Activated naive CD4-positive, alpha-beta T cell treated with anti-CD3 and anti-CD28 coated beads, Interleukin-2, amount 50 U/mL, for 16 hours (primary cell): Measurements from ENCODE around the gene TMEM232.
"Not testable (repeated sequence)": the region's sequence is repeated elsewhere in the genome, so short reads cannot be mapped to it uniquely, and the experiment has no call there.

Source experiments
- DNase-seq: peaks from one replicate; pipeline ENCODE4 v3.0.0-alpha.2; 2020

TMEM232 gene

DNA sequence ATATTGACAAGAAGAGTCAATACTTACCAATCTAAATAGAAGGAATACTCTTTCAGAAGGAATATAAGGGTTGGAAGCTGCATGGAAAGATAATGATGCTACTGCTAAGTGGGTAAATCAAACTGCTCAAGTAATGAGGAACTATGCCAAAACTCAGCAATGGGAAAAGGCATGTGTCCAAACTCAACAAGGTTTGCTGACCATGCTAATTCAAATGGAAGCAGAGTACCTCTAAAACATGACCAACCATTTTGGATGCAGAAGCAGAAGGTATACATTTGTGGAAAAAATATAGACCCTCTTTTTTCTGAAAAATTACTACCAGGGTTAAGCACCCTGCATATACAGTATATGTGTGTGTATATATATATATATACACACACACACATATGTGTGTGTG lies 21.1 kb downstream of the TMEM232 start:
- no peak for DNase-seq

DNA sequence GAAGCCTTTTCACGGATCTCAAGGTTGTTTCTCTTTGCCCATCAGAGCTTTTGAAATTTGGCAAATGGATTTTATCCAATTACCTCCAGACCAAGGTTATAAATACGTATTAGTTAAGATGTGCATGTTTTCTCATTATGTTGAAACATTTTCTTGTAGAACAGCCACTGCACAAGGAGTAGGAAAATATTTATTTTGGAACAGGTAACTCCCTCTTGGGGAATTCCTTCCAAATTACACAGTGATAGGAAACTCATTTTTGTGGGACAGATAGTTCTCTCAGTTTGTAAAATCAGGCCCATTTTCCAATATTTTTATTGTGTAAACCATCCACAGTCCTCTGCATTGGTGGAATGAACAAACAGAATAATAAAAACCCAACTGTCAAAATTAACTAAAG lies 23.0 kb downstream of the TMEM232 start:
- DNase-seq, result no peak

DNA sequence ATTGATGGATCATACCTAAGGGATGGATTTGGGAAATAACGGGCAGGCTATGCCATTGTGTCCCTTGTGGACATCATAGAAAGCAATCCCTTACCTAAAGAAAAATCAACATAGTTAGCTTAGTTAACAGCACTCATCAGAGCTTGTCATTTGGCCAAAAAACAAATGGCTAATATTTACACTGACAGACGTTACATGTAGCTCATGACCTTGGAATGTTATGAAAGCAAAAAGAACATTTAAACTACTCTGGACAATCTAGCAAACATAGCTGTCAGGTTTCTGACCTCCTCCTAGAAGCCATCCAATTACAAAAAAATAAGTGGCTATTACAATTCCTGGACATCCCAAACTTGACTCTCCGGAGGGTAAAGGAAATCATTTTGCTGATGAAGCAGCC lies 23.8 kb downstream of the TMEM232 start:
- no peak for DNase-seq

DNA sequence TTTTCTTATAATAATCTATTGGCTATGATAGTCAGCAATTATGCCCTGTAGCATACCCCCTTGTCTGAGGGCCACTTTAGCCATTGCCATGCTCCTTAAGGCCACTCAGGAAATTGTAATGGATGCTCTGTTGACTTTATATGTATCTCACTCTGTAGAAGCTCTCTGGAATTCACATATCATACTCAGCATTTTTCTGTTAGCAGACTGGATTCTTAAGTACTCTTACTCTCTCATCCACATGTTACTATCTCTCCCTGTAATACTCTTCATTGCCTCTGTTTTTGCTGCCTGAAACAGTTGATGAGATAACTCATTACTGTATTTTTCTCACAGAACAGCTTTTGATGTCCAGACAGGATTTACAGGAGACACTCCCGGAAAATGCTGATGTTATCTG lies 24.2 kb downstream of the TMEM232 start:
- no peak for DNase-seq

DNA sequence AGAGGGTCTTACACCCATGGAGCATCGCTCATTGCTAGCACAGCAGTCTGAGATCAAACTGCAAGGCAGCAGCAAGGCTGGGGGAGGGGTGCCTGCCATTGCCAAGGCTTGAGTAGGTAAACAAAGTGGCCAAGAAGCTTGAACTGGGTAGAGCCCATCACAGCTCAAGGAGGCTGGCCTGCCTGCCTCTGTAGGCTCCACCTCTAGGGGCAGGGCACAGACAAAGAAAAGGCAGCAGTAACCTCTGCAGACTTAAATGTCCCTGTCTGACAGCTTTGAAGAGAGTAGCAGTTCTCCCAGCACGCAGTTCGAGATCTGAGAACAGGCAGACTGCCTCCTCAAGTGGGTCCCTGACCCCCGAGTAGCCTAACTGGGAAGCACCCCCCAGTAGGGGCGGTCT lies 33.8 kb downstream of the TMEM232 start:
- DNase-seq, result not testable (repeated sequence)

DNA sequence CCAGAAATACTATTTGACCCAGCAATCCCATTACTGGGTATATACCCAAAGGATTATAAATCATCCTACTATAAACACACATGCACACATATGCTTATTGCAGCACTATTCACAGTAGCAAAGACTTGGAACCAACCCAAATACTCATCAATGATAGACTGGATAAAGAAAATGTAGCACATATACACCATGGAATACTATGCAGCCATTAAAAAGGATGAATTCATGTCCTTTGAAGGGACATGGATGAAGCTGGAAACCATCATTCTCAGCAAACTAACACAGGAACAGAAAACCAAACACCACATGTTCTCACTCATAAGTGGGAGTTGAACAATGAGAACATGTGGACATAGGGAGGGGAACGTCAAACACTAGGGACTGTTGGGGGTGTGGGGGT lies 35.9 kb downstream of the TMEM232 start:
- not testable (repeated sequence) for DNase-seq

GRCh38 chr5:110687485-110687884 lies 39.0 kb downstream of the TMEM232 start:
- DNase-seq, result no peak

GRCh38 chr5:110686270-110686669 lies 40.2 kb downstream of the TMEM232 start:
- no peak for DNase-seq

DNA sequence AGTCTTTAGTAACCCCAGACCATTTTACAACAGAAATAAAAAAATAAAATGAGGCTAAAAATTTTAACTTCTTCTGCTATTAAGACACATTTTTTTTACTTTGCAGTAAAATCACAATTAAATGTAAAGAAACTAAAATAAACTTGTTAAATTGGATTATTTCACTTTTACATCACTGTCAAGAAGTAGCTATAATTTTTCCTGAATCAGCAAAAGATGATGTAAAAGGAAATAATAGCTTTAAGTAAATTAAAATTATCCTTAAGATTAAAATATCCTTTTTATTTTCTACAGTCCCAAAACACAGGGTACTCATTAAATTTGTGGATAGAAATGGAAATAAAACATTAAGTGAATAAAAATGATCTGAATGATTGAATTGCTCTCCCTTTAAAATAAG lies 44.5 kb downstream of the TMEM232 start:
- no peak for DNase-seq

DNA sequence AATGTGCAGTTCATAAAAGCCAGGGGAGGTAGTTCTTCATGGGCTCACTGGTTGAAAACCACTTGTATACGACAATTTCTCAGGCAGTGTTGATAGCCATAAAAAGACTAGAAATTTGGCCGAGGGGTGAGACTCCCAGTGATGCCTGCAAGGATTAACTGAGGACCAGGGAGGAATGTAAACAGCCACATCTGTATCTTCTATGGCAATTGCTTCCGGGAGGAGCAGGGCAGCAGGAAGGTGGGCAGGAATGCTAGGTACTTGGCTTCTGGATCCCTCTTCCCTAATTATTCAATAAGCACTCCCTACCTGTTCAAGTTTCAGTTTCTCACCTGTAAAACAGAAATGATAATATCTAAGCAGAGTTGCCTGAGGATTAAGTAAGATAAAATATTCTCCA lies 45.4 kb downstream of the TMEM232 start:
- no peak for DNase-seq

- not testable (repeated sequence) for DNase-seq
These were observed 49.9 kb downstream of the TMEM232 start for GRCh38 chr5:110676554-110676953.

DNA sequence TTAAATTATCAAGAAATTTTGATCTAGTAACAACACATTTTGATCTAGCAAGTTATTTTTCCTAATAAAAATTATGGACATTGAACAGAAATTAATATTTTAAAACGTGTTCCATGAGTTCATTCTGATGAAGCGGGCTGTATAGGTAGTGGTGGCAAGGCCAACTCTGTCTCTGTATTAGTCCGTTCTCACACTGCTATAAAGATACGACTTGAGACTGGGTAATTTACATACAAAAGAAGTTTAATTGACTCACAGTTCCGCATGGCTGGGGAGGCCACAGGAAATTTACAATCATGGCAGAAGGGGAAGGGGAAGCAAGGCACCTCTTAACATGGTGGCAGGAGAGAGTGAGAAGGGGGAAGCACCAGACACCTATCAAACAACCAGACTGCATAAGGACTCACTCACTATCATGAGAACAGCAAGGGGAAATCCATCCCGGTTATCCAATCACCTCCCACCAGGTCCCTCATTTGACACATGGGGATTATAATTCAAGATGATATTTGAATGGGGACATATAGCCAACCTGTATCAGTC lies 61.2 kb downstream of the TMEM232 start:
- no peak for DNase-seq

- DNase-seq, result no peak
These were observed 62.9 kb downstream of the TMEM232 start for GRCh38 chr5:110663525-110663924.

GRCh38 chr5:110658006-110658405 lies 68.5 kb downstream of the TMEM232 start:
- DNase-seq, result no peak

DNA sequence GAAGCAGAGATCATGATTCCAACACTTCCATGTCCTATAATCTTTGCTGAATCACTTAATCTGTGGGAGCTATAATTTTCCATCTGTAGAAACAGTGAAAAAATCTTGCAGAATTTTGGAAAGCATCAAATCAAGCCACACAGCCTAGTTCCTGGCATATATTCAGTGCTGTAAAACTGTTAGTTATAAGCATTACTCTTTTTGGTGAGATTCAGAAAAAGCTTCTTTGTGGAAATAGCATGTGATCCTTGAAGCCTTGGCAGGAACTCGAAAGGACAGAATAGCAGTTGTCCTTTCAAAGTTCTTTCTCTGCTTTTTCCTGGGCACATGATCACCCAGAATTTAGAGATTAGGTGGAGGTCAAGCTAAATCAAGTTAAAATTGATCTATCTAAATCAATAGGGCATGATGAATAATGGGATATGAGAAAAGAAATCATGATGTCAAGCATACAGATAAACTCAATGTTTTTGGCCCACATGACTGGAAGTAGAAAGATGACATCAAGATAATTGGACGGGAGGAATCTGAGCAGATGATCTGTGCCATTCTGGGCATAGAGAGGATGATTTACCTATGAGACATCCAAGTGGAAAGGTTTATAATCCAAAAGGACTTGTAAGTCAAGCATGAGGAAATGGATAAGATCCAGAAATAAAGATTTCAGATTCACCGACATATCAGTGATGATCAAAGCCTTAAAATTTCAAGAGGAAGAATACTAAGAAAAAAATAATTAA lies 73.1 kb downstream of the TMEM232 start:
- no peak for DNase-seq

GRCh38 chr5:110651507-110651906 lies 75.0 kb downstream of the TMEM232 start:
- no peak for DNase-seq

- DNase-seq, result no peak
These were observed 82.1 kb downstream of the TMEM232 start for GRCh38 chr5:110644357-110644756.

DNA sequence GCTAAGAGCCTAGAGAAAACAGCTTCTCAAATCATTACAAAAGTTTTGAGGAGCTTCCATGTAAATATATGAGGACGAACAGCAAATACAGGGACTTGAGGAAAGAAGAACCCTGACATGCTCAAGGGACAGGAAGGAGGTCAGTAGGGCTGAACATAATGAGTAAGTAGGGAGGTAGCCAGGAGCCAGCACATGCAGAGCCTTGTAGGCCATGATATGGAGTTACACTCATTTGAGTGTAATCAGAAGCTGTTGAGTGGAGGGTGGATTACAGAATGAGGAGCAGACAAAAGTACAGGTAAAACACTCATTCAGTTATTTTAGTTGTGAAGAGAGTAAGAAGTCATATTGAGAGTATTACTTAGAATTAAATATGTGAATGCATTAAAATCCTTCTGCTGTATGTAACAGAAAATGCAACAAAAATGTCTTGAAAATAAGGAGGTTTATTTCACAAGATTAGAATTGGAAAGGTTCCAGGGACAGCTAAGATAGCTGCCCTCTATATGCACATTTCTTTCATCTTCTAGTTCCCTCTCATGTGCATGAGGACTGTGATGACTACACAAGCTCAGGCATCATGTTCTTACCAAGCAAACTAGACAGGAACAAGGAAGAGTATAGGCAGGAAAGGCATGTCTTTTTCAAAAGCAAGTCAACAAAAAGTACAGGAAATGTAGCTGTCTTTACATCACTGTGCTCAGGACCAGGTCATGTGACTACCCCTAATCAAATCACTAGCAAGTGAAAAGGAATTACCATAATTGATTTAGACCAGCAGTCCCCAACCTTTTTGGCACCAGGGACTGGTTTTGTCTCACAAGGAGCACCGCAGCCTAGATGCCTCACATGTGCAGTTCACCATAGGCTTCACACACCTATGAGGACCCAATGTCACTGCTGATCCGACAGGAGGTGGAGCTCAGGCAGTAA lies 87.2 kb downstream of the TMEM232 start:
- no peak for DNase-seq

GRCh38 chr5:110634475-110634874 lies 92.0 kb downstream of the TMEM232 start:
- DNase-seq, result no peak

DNA sequence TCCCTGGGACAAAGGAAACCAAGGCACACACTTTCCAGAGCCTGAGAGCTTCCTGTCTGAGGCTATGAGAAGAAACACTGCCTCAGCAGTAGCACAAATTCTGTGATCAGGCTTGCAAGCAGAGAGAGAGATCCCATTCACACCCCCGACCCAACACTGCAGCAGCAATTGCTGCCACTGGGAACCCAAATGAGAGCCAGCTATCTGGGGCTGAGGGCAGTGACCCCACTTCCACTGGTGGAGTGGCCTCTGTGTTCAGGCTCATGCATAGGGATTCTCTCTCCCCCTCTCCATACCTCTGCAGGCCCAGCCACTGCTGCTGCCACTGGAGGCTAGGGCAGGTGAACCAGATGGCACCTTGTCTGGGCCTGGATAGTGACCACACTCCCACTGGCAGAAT lies 95.2 kb downstream of the TMEM232 start:
- DNase-seq, result no peak

DNA sequence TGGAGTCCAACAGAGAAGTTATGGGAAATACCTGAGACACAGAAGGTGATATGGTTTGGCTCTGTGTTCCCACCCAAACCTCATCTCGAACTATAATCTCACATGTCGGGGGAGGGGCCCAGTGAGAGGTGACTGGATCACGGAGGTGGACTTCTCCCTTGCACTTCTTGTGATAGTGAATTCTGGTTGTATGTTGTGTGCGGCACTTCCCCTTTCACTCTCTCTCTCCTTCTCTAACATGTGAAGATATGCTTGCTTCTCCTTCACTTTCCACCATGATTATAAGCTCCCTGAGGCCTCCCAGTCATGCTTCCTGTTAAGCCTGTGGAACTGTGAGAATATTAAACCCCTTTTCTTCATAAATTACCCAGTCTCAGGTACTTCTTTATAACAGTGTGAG lies 96.1 kb downstream of the TMEM232 start:
- no peak for DNase-seq

GRCh38 chr5:110625376-110625999 lies 101.0 kb downstream of the TMEM232 start:
- DNase-seq, result no peak

DNA sequence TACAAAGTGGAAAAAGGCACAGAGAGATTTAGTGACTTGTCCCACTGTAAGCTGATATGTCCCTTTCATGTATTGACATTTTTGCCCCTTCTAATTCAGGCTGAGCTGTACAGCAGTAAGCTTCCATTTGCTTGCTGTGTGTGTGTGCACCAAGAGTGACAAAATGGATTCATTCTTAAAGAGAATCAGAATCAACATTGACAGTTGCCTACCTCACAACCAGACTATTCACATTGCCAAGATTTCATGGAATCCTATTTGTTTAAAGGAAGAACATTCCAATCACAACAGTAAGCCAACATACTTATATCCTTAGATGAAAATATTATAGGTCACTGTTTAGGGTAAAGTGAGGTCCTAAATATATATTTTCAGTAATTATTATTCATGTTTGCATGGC lies 102.6 kb downstream of the TMEM232 start:
- no peak for DNase-seq
